ENCODE results near the gene TRIM67. TPM values are rescaled to one million over a fixed set of nuclear protein-coding genes. Genes with fewer than 3 reads are reported as not detected.

Gene TRIM67
- total RNA-seq, 1 donor from 2014 or later = not detected

DNA sequence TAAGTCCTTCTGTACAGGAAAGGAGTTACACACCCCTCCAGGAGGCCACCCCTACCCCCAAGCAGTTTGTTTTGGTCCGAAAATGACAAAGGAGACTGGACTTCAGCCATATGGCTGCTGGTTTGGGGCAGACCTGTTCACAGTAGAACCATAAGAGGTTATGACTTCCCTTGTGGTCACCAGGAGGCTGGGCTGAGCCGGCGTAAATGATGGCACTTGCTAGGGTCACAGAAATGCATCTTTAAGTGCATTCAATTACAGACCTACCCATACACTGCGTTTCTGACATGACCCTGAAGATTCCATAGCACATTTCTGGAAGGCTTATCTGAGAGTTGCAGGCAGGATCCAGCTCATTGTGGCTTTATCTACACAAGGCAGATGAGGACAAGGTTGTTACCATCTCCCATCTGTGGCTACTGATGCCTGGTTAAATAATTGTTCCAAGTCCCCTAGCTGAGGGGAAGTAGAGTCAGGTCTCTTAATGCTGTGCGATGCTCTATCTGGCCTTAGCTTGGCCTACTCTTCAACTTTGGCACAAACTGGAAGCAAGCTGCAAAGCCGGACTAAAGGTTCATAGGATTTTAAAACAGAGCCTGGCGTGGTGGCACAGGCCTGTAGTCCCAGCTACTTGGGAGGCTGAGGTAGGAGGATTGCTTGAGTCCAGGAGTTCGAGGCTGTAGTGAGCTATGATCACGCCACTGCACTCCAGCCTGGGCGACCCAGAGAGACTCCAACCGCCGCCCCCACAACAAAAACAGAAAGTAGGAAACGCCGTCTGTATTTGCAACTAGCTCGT is 1.7 kb upstream of the TRIM67 start:
- no peaks in the 10 kb centered on the region for H3K9me3 ChIP-seq
- no peak overlapping the region for H3K4me3 ChIP-seq
- H3K27me3 ChIP-seq = peaks cover 70% of the 10 kb centered on the region
- H3K27ac ChIP-seq = no peak overlapping the region
- DNase-seq = no peak
- no peak for ATAC-seq
- no peaks in the 10 kb centered on the region for H3K36me3 ChIP-seq
- TF ChIP-seq CTCF (IDR thresholded peaks at IDR 0.05) = no peak
- intact Hi-C loops (cut with DNase I) = no loop called here
- H3K4me1 ChIP-seq = peaks cover 24% of the 10 kb centered on the region

DNA sequence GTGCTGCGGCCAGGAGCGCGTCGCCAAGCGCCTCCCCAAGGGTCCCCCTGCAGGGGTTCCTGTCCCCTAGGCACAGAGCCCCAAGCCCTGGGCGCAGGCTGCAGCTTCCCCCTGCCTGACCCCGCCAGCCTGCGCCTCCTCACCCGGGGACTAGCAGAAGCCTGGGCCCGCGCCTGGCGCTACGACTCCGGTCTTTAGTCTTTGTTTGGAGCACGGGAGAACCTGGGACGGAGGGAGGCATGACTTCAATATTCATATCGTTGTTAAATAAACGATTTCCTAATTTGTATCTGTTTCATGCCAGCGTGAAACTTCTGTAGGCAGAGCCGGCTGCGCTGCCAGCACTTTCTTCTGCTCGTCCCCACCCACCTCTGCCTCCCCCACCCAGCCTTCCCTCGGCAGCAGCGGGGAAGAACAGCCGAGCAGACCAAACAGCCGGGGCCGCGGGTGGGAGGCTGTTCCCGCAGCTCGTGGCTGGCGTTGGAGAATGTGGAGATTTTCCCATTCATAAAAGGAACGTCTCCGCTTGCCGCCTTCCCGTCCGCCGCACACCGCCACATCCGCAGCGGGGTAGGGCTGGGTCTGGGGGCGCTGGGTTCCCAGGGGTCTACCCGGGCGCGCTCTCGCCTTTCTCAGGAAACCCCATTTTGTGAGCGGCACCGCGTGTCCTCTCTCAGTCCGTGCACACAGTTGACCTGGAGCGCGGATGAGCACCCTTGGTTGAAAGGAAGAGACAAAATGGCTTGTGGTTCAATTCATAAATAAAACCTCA is 777 bp upstream of the TRIM67 start:
- H3K9me3 ChIP-seq = no peaks in the 10 kb centered on the region
- intact Hi-C loops (cut with DNase I) = no loop called here
- H3K4me1 ChIP-seq = peaks cover 24% of the 10 kb centered on the region
- DNase-seq (no peak), ATAC-seq (no peak)
- H3K27me3 ChIP-seq = peaks cover 76% of the 10 kb centered on the region
- TF ChIP-seq CTCF (IDR thresholded peaks at IDR 0.05) = no peak
- H3K4me3 ChIP-seq = no peak overlapping the region
- H3K27ac ChIP-seq = no peak overlapping the region
- no peaks in the 10 kb centered on the region for H3K36me3 ChIP-seq

DNA sequence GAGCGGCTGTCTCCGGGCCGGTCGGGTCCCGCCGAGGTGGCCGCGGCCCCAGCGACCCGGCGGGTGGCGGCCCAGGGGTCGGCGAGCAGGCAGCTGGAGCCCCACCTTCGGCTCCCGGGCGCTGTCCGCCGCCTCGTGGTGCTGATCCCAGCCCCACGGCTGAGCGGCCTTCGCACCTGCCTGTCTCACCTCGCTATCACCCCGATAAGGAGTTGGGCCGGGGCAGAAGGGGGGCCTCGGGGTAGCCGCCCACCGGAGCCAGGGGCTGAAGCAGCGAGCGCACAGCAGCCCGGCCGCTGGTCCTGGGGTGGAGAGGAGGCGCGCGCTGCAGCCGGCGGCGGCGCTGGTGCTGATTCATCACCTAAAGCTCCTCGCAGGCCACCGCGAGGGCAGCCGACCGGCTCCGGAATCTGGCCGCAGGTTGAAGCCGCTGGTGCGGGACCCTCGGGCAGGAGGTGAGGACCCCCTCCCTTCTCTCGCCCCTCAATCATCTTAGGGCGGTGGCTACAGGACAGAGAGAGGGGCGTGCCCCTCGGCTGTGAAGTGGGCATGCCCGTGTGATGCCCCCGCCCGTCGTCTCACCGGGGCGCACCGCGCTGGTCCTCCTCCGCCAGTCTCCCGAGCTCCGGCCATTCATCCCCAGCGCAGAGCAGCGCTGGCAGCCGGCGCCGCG is 575 bp downstream of the TRIM67 start:
- Histone ChIP-seq H3K4me1 (peaks cover 24% of the 10 kb centered on the region), H3K27me3 (peaks cover 77% of the 10 kb centered on the region), H3K4me3 (peak overlapping the region; percentile 36), H3K9me3 (no peaks in the 10 kb centered on the region), H3K27ac (no peak overlapping the region), H3K36me3 (no peaks in the 10 kb centered on the region)
- peak; percentile 86 for ATAC-seq
- DNase-seq = peak; percentile 72
- intact Hi-C loops (cut with DNase I) = no loop called here
- TF ChIP-seq CTCF (IDR thresholded peaks at IDR 0.05) = no peak

DNA sequence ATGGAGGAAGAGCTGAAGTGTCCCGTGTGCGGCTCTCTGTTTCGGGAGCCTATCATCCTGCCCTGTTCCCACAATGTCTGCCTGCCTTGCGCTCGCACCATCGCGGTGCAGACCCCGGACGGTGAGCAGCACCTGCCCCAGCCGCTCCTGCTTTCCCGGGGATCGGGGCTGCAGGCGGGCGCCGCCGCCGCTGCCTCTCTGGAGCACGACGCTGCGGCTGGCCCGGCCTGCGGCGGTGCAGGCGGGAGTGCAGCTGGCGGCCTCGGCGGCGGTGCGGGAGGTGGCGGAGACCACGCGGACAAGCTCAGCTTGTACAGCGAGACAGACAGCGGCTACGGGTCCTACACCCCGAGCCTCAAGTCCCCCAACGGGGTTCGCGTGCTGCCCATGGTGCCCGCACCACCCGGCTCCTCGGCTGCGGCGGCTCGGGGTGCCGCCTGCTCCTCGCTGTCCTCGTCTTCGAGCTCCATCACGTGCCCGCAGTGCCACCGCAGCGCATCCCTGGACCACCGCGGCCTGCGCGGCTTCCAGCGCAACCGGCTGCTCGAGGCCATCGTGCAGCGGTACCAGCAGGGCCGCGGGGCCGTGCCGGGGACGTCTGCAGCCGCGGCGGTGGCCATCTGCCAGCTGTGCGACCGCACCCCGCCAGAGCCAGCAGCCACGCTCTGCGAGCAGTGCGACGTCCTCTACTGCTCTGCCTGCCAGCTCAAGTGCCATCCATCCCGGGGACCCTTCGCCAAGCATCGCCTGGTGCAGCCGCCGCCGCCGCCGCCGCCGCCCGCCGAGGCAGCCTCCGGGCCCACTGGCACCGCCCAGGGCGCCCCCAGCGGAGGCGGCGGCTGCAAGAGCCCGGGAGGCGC is 1.3 kb downstream of the TRIM67 start:
- Histone ChIP-seq H3K36me3 (no peaks in the 10 kb centered on the region), H3K27ac (no peak overlapping the region), H3K4me3 (no peak overlapping the region), H3K9me3 (no peaks in the 10 kb centered on the region), H3K27me3 (peaks cover 80% of the 10 kb centered on the region), H3K4me1 (peaks cover 24% of the 10 kb centered on the region)
- DNase-seq (no peak), ATAC-seq (no peak)
- intact Hi-C loops (cut with DNase I) = no loop called here
- TF ChIP-seq CTCF (IDR thresholded peaks at IDR 0.05) = no peak

DNA sequence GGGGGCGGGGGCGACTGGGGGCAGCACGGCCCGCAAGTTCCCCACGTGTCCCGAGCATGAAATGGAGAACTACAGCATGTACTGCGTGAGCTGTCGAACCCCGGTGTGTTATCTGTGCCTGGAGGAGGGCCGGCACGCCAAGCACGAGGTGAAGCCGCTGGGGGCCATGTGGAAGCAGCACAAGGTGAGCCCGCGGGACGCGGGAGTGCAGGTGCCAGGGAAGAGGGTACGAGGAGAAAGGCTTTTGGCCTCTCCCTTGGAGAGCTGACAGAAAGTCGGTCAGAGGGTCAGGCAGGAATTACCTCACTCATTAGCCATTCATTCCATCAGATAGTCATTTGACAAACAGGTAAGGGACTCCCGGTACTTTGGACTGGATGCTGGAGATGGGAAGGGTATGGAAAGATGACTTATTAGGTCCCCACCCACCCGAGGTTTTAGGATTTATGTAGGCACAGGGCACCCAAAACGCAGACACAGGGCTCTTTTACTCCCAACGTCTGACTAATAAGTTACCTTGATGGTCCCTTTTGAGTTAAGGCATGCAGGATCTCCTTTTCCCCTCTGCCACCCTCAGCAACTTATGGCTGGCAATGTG is 2.1 kb downstream of the TRIM67 start:
- Histone ChIP-seq H3K36me3 (no peaks in the 10 kb centered on the region), H3K4me1 (peaks cover 24% of the 10 kb centered on the region), H3K9me3 (no peaks in the 10 kb centered on the region), H3K27ac (no peak overlapping the region), H3K4me3 (no peak overlapping the region), H3K27me3 (peaks cover 73% of the 10 kb centered on the region)
- DNase-seq (no peak), ATAC-seq (no peak)
- TF ChIP-seq CTCF (IDR thresholded peaks at IDR 0.05) = no peak
- intact Hi-C loops (cut with DNase I) = no loop called here

Measured in upper lobe of right lung (tissue), 1 donor.